ENCODE results near the gene MMP28.
A peak's percentile ranks its signal among the peaks of the same experiment; 100 is the strongest.

MMP28 gene

GRCh38 chr17:35795007-35795870 is at the start of gene MMP28:
MMP28 (minus strand) TSS chr17:35795641; CDS start chr17:35795377, 264 bp downstream.
- DNase-seq: peak; percentile 22 to 29

GRCh38 chr17:35844547-35844946 is 49.1 kb upstream of the MMP28 start:
- DNase-seq: no peak

GRCh38 chr17:35843698-35844097 is 48.3 kb upstream of the MMP28 start:
- DNase-seq: no peak

- DNase-seq: no peak
Observed at GRCh38 chr17:35842239-35842638, 46.8 kb upstream of the MMP28 start.

- peak in 1 of 2 donors; percentile 33 for DNase-seq
Observed at GRCh38 chr17:35841505-35841904, 46.1 kb upstream of the MMP28 start.

- no peak for DNase-seq
Observed at GRCh38 chr17:35841101-35841500, 45.7 kb upstream of the MMP28 start.

- DNase-seq: no peak
Observed at GRCh38 chr17:35825206-35825605, 29.8 kb upstream of the MMP28 start.

GRCh38 chr17:35821308-35821707 is 25.9 kb upstream of the MMP28 start:
- DNase-seq: no peak

- no peak for DNase-seq
Observed at GRCh38 chr17:35819455-35819854, 24.0 kb upstream of the MMP28 start.

GRCh38 chr17:35817196-35817595 is 21.8 kb upstream of the MMP28 start:
- DNase-seq: no peak

- DNase-seq: no peak
Observed at GRCh38 chr17:35816723-35817122, 21.3 kb upstream of the MMP28 start.

GRCh38 chr17:35812456-35812855 is 17.0 kb upstream of the MMP28 start:
- DNase-seq: no peak

- no peak for DNase-seq
Observed at GRCh38 chr17:35811759-35812158, 16.3 kb upstream of the MMP28 start.

GRCh38 chr17:35809855-35810461 is 14.5 kb upstream of the MMP28 start:
- DNase-seq: no peak

- peak; percentile 97 to 98 for DNase-seq
Observed at GRCh38 chr17:35808962-35809854, 13.8 kb upstream of the MMP28 start, which contains the start of gene TAF15. TAF15 (plus strand) TSS chr17:35809484; CDS start chr17:35809570, 86 bp downstream.

GRCh38 chr17:35808240-35808961 is 13.0 kb upstream of the MMP28 start:
- no peak for DNase-seq

- DNase-seq: no peak
Observed at GRCh38 chr17:35807371-35808144, 12.1 kb upstream of the MMP28 start.

- peak; percentile 82 to 85 for DNase-seq
Observed at GRCh38 chr17:35804658-35805192, 9.3 kb upstream of the MMP28 start.

- no peak for DNase-seq
Observed at GRCh38 chr17:35801583-35802224, 6.3 kb upstream of the MMP28 start.

GRCh38 chr17:35799942-35800341 is 4.5 kb upstream of the MMP28 start:
- no peak for DNase-seq

GRCh38 chr17:35797918-35798317 is 2.5 kb upstream of the MMP28 start:
- no peak for DNase-seq

Data from inflammatory macrophage treated with lipopolysaccharide for 1 hour (primary cell).